ENCODE results near the gene NR2C2.

The NR2C2 gene

GRCh38 chr3:15063656-15064286, 116.4 kb downstream of the NR2C2 start:
- DNase-seq (ENCODE audit: low spot score), result no peak

GRCh38 chr3:15064299-15064834, 117.0 kb downstream of the NR2C2 start:
- peak; percentile 74 for DNase-seq (ENCODE audit: low spot score)

- DNase-seq (ENCODE audit: low spot score), result peak; percentile 99
Observed at GRCh38 chr3:15064835-15065549, 117.6 kb downstream of the NR2C2 start, which contains the start of gene MRPS25. Gene MRPS25 (minus strand): TSS chr3:15065315. CDS start chr3:15065194, 121 bp downstream.

GRCh38 chr3:15065550-15066007, 118.2 kb downstream of the NR2C2 start:
- DNase-seq (ENCODE audit: low spot score), result no peak

- DNase-seq (ENCODE audit: low spot score), result no peak
Observed at GRCh38 chr3:15066467-15066866, 119.1 kb downstream of the NR2C2 start.

GRCh38 chr3:15069441-15069840, 122.1 kb downstream of the NR2C2 start:
- no peak for DNase-seq (ENCODE audit: low spot score)

GRCh38 chr3:15071699-15072098, 124.3 kb downstream of the NR2C2 start:
- no peak for DNase-seq (ENCODE audit: low spot score)

- DNase-seq (ENCODE audit: low spot score), result no peak
Observed at GRCh38 chr3:15074500-15074899, 127.1 kb downstream of the NR2C2 start.

- DNase-seq (ENCODE audit: low spot score), result no peak
Observed at GRCh38 chr3:15079091-15079490, 131.7 kb downstream of the NR2C2 start.

GRCh38 chr3:15081960-15082664, 134.7 kb downstream of the NR2C2 start:
- DNase-seq (ENCODE audit: low spot score), result no peak

- no peak for DNase-seq (ENCODE audit: low spot score)
Observed at GRCh38 chr3:15083252-15083651, 135.9 kb downstream of the NR2C2 start.

- no peak for DNase-seq (ENCODE audit: low spot score)
Observed at GRCh38 chr3:15086263-15086662, 138.9 kb downstream of the NR2C2 start.

- no peak for DNase-seq (ENCODE audit: low spot score)
Observed at GRCh38 chr3:15086699-15087098, 139.3 kb downstream of the NR2C2 start.

- no peak for DNase-seq (ENCODE audit: low spot score)
Observed at GRCh38 chr3:15089201-15089600, 141.8 kb downstream of the NR2C2 start.

- no peak for DNase-seq (ENCODE audit: low spot score)
Observed at GRCh38 chr3:15091575-15091974, 144.2 kb downstream of the NR2C2 start.

GRCh38 chr3:15092686-15093085, 145.3 kb downstream of the NR2C2 start:
- no peak for DNase-seq (ENCODE audit: low spot score)

GRCh38 chr3:15094187-15094875, 146.9 kb downstream of the NR2C2 start:
- no peak for DNase-seq (ENCODE audit: low spot score)

- no peak for DNase-seq (ENCODE audit: low spot score)
Observed at GRCh38 chr3:15096046-15096445, 148.7 kb downstream of the NR2C2 start.

- no peak for DNase-seq (ENCODE audit: low spot score)
Observed at GRCh38 chr3:15097891-15098290, 150.5 kb downstream of the NR2C2 start.
